ENCODE data around the gene KRTAP10-4.

DNA sequence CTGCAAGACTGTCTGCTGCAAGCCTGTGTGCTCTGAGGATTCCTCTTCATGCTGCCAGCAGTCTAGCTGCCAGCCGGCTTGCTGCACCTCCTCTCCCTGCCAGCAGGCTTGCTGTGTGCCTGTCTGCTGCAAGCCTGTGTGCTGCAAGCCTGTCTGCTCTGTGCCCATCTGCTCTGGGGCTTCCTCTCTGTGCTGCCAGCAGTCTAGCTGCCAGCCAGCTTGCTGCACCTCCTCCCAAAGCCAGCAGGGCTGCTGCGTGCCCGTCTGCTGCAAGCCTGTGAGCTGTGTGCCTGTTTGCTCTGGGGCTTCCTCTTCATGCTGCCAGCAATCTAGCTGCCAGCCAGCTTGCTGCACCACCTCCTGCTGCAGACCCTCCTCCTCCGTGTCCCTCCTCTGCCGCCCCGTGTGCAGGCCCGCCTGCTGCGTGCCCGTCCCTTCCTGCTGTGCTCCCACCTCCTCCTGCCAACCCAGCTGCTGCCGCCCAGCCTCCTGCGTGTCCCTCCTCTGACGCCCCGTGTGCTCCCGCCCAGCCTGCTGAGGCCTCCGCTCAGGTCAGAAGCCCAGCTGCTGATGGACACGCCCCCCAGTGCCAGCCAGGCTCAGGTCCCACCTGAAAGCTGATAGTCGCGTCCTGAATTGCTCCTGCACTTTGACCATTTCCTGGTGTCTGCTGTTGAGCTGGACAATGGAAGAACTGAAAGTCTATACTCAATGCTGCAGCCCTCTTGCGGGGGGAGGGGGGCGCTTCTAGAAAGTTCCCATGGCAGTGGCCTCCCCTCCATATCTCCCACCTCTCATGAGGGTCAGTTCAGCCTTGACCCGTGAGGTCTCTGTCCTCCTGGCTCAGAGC is 1.2 kb downstream of the KRTAP10-4 start:
- TF ChIP-seq, protein P1, sequence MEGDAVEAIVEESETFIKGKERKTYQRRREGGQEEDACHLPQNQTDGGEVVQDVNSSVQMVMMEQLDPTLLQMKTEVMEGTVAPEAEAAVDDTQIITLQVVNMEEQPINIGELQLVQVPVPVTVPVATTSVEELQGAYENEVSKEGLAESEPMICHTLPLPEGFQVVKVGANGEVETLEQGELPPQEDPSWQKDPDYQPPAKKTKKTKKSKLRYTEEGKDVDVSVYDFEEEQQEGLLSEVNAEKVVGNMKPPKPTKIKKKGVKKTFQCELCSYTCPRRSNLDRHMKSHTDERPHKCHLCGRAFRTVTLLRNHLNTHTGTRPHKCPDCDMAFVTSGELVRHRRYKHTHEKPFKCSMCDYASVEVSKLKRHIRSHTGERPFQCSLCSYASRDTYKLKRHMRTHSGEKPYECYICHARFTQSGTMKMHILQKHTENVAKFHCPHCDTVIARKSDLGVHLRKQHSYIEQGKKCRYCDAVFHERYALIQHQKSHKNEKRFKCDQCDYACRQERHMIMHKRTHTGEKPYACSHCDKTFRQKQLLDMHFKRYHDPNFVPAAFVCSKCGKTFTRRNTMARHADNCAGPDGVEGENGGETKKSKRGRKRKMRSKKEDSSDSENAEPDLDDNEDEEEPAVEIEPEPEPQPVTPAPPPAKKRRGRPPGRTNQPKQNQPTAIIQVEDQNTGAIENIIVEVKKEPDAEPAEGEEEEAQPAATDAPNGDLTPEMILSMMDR (conservative IDR thresholded peaks at IDR 0.05 in 1 of 2, IDR thresholded peaks at IDR 0.05 in 1 of 2; ENCODE audit: low read depth in 1 of 2, low read length in 2 of 2): no peak
- no peak for TF ChIP-seq EZH2 (IDR thresholded peaks at IDR 0.05; ENCODE audit: low read length, missing control alignments)
